Ovary (tissue), 9 donors: ENCODE data around the gene AP2M1. TPM values are rescaled to one million over a fixed set of nuclear protein-coding genes. Genes with fewer than 3 reads are reported as not detected.

Experiments used
- DNase-seq, 5 donors: peaks; one replicate each; pipeline ENCODE4 v3.0.0-alpha.2; 2019 to 2020
- H3K27ac ChIP-seq, 2 donors: fragments of 200-600 bp; one replicate each; pipeline versions ENCODE4 v1.5.1 to v1.8.0; 2019 to 2022
- H3K27me3 ChIP-seq: fragments of 200-600 bp; one replicate; pipeline ENCODE4 v1.8.0; 2022
- H3K36me3 ChIP-seq: fragments of 200-600 bp; sonication (generic); one replicate; pipeline ENCODE4 v1.5.1; 2019
- H3K4me1 ChIP-seq: one replicate; pipeline ENCODE4 v1.8.1; 2013; ENCODE audit warnings: mild to moderate bottlenecking, moderate library complexity; ENCODE audit not compliant: insufficient read depth
- H3K4me3 ChIP-seq: fragments of 200-600 bp; sonication (generic); one replicate; pipeline ENCODE4 v1.5.1; 2017
- H3K9me3 ChIP-seq, 2 donors: fragments of 200-600 bp in 1 of 2; sonication (generic) in 1 of 2; one replicate each; pipeline versions ENCODE4 v1.5.1 to v1.8.1; 2013 to 2019; ENCODE audit warnings: mild to moderate bottlenecking in 1 of 2, moderate library complexity in 1 of 2
- CTCF ChIP-seq, 3 donors: fragments of 450-650 bp in 2 of 3; fragments of 200-600 bp in 1 of 3; IDR thresholded peaks; one replicate each; pipeline versions ENCODE4 v1.5.1 to v1.8.0; 2016 to 2022; ENCODE audit warnings: antibody characterized with exemption in 3 of 3, mild to moderate bottlenecking in 1 of 3
- EP300 ChIP-seq: sonication (generic); formaldehyde crosslinking; IDR thresholded peaks from one replicate; pipeline ENCODE4 v1.6.1; 2017; ENCODE audit warnings: antibody characterized with exemption
- POLR2A ChIP-seq: fragments of 450-650 bp; IDR thresholded peaks from one replicate; pipeline ENCODE4 v1.6.1; 2017; ENCODE audit warnings: antibody characterized with exemption, mild to moderate bottlenecking, moderate library complexity
- WGBS, 3 donors: extraction: QIAGEN DNeasy Blood & Tissue Kit in 1 of 3; methylation state at CpG; one replicate each; pipeline versions ENCODE4 v1.1.5 to v1.1.7; 2013 to 2017; 5-methylcytosine and 5-hydroxymethylcytosine counted together
- intact Hi-C, 4 donors: fragments of 100-400 bp; cut with DNase I; formaldehyde crosslinking; loops; one replicate each; pipeline versions ENCODE4 v1.11.0 to v1.15.1; 2022 to 2023
- polyA plus RNA-seq, 2 donors: library from polyadenylated mRNA; stranded (reverse); fragments of 200-250 nt in 1 of 2; fragments of 350-450 nt in 1 of 2; fragmentation: Illumina TruSeq in 1 of 2; extraction: RNeasy Lipid Tissue Mini Kit (QIAGEN cat#74804) in 1 of 2; gene quantifications; one replicate each; pipeline ENCODE4 v1.2.3, GENCODE V29; 2013 to 2014
- total RNA-seq, 7 donors: library from RNA; depleted of rRNA in 2 of 7; stranded (reverse); fragments of >200 nt in 2 of 7; fragmentation: NEBNext Ultra II Directional in 3 of 7; extraction: Animal tissue kit (Norgen Biotek cat#: 25700) in 3 of 7; gene quantifications; one replicate each; pipeline versions ENCODE4 v1.1.0 to v1.2.4, GENCODE V29; 2016 to 2023
- donor health status: DM: no; HTN: no; CAD: no; lungs with moderate emphysema.
- donor health status: DM: no; HTN: no; CAD: no.
- donor health status: Bipolar disorder and iron deficiency.
- donor health status: DM: yes; HTN: yes; CAD: no.
- donor health status: DM: no; HTN: no; CAD: no.
- donor health status: DM: yes; HTN: yes; CAD: no.

AP2M1 gene
- total and polyA plus RNA-seq, 9 donors: 107 to 371 (median 252) TPM

- no peaks in the 10 kb centered on the region for H3K27me3 ChIP-seq
- no peaks in the 10 kb centered on the region for H3K36me3 ChIP-seq
- H3K27ac ChIP-seq: no peak overlapping the region
- no peak for DNase-seq
- no peak overlapping the region for H3K4me3 ChIP-seq
- H3K9me3 ChIP-seq: no peaks in the 10 kb centered on the region
- WGBS, 3 donors: 72 to 84% (median 76%) methylated on average over 3 of the region's 3 CpGs
- TF ChIP-seq CTCF (IDR thresholded peaks at IDR 0.05): no peak
- no peak for TF ChIP-seq POLR2A
- no peak for TF ChIP-seq EP300
- H3K4me1 ChIP-seq: no peaks in the 10 kb centered on the region
- intact Hi-C loops: no loop called here
Measured at GRCh38 chr3:184222521-184222920, 47.9 kb downstream of the AP2M1 start.

GRCh38 chr3:184223946-184224345 is 49.3 kb downstream of the AP2M1 start:
- DNase-seq: no peak
- Histone ChIP-seq H3K36me3 (no peaks in the 10 kb centered on the region), H3K9me3 (no peaks in the 10 kb centered on the region), H3K27ac (no peak overlapping the region), H3K4me3 (no peak overlapping the region), H3K4me1 (no peaks in the 10 kb centered on the region), H3K27me3 (no peaks in the 10 kb centered on the region)
- whole genome bisulfite sequencing, 3 donors: 62 to 71% (median 67%) methylated on average over 3 of the region's 3 CpGs
- intact Hi-C loops: no loop called here
- TF ChIP-seq EP300: no peak
- no peak for TF ChIP-seq POLR2A
- no peak for TF ChIP-seq CTCF (IDR thresholded peaks at IDR 0.05)

GRCh38 chr3:184227481-184227935 is 52.9 kb downstream of the AP2M1 start:
- no peaks in the 10 kb centered on the region for H3K9me3 ChIP-seq
- intact Hi-C loops: no loop called here
- no peak for DNase-seq
- no peak overlapping the region for H3K4me3 ChIP-seq
- TF ChIP-seq EP300: no peak
- no peak for TF ChIP-seq CTCF (IDR thresholded peaks at IDR 0.05)
- TF ChIP-seq POLR2A: no peak
- H3K27me3 ChIP-seq: no peaks in the 10 kb centered on the region
- no peak overlapping the region for H3K27ac ChIP-seq
- WGBS, 3 donors: 59 to 73% (median 60%) methylated on average over 2 of the region's 2 CpGs
- peaks cover 6% of the 10 kb centered on the region for H3K4me1 ChIP-seq
- H3K36me3 ChIP-seq: no peaks in the 10 kb centered on the region

- no peaks in the 10 kb centered on the region for H3K36me3 ChIP-seq
- WGBS, 3 donors: 27 to 34% (median 31%) methylated on average over 12 of the region's 12 CpGs
- intact Hi-C loops: no loop called here
- DNase-seq: no peak
- no peak overlapping the region for H3K27ac ChIP-seq
- H3K4me1 ChIP-seq: peaks cover 6% of the 10 kb centered on the region
- no peaks in the 10 kb centered on the region for H3K27me3 ChIP-seq
- TF ChIP-seq EP300 (no peak), POLR2A (no peak), CTCF (IDR thresholded peaks at IDR 0.05) (no peak)
- H3K9me3 ChIP-seq: no peaks in the 10 kb centered on the region
- H3K4me3 ChIP-seq: no peak overlapping the region
Measured at GRCh38 chr3:184228376-184229137, 53.9 kb downstream of the AP2M1 start.
